ENCODE measurements around the gene OR2A1. TPM values are rescaled to one million over a fixed set of nuclear protein-coding genes. Genes with fewer than 3 reads are reported as not detected.
"Not testable (repeated sequence)": the region's sequence is repeated elsewhere in the genome, so short reads cannot be mapped to it uniquely, and the experiment has no call there.

Gene OR2A1
- total RNA-seq (not detected), total RNA-seq (0 reads per million in 2 donors)

GRCh38 chr7:144311872-144312469 is at the start of gene OR2A1:
Gene OR2A1, plus strand, starts transcription at chr7:144312419. Its CDS starts 5,706 bp downstream, at chr7:144318125.
- not testable (repeated sequence) for H3K27ac Mint-ChIP-seq

GRCh38 chr7:144264692-144265091 is 47.5 kb upstream of the OR2A1 start, which contains the start of gene OR2A7:
Gene OR2A7, minus strand, starts transcription at chr7:144264792. Its CDS starts 5,164 bp downstream, at chr7:144259628.
- H3K36me3 Mint-ChIP-seq (ENCODE audit: low read depth); ATAC-seq: not testable (repeated sequence)

More at GRCh38 chr7:144311872-144312469, at the start of gene OR2A1:
- H3K9me3 ChIP-seq (ENCODE audit: control insufficient read depth, low read length, poor library complexity, severe bottlenecking); DNase-seq; H3K36me3 Mint-ChIP-seq (ENCODE audit: low read depth); H3K27me3 Mint-ChIP-seq; H3K4me3 Mint-ChIP-seq; H3K4me1 Mint-ChIP-seq; ATAC-seq: not testable (repeated sequence)

GRCh38 chr7:144269188-144269587 is 43.0 kb upstream of the OR2A1 start, which contains the start of gene CTAGE8:
Gene CTAGE8, minus strand, starts transcription at chr7:144269288. Its CDS starts 38 bp downstream, at chr7:144269250.
- ATAC-seq; H3K27ac Mint-ChIP-seq; DNase-seq; H3K4me1 Mint-ChIP-seq; H3K4me3 Mint-ChIP-seq; H3K27me3 Mint-ChIP-seq; H3K9me3 ChIP-seq (ENCODE audit: control insufficient read depth, low read length, poor library complexity, severe bottlenecking); H3K36me3 Mint-ChIP-seq (ENCODE audit: low read depth): not testable (repeated sequence)

More at GRCh38 chr7:144264692-144265091, 47.5 kb upstream of the OR2A1 start, which contains the start of gene OR2A7:
- H3K9me3 ChIP-seq (ENCODE audit: control insufficient read depth, low read length, poor library complexity, severe bottlenecking); H3K27me3 Mint-ChIP-seq; H3K4me1 Mint-ChIP-seq; H3K4me3 Mint-ChIP-seq; H3K27ac Mint-ChIP-seq; DNase-seq: not testable (repeated sequence)

- DNase-seq; H3K36me3 Mint-ChIP-seq (ENCODE audit: low read depth); H3K27ac Mint-ChIP-seq; ATAC-seq; H3K27me3 Mint-ChIP-seq; H3K4me3 Mint-ChIP-seq; H3K9me3 ChIP-seq (ENCODE audit: control insufficient read depth, low read length, poor library complexity, severe bottlenecking); H3K4me1 Mint-ChIP-seq: not testable (repeated sequence)
Measured at GRCh38 chr7:144275281-144275680, 36.9 kb upstream of the OR2A1 start.

GRCh38 chr7:144280010-144280409 is 32.2 kb upstream of the OR2A1 start:
- H3K27ac Mint-ChIP-seq; DNase-seq; H3K36me3 Mint-ChIP-seq (ENCODE audit: low read depth); H3K4me3 Mint-ChIP-seq; ATAC-seq; H3K27me3 Mint-ChIP-seq; H3K4me1 Mint-ChIP-seq; H3K9me3 ChIP-seq (ENCODE audit: control insufficient read depth, low read length, poor library complexity, severe bottlenecking): not testable (repeated sequence)

GRCh38 chr7:144281981-144282380 is 30.2 kb upstream of the OR2A1 start:
- H3K27me3 Mint-ChIP-seq, H3K4me1 Mint-ChIP-seq: not testable (repeated sequence)

GRCh38 chr7:144282490-144282889 is 29.7 kb upstream of the OR2A1 start:
- H3K4me1 Mint-ChIP-seq; ATAC-seq; H3K4me3 Mint-ChIP-seq; DNase-seq; H3K27ac Mint-ChIP-seq; H3K36me3 Mint-ChIP-seq (ENCODE audit: low read depth); H3K9me3 ChIP-seq (ENCODE audit: control insufficient read depth, low read length, poor library complexity, severe bottlenecking); H3K27me3 Mint-ChIP-seq: not testable (repeated sequence)

More at GRCh38 chr7:144281981-144282380, 30.2 kb upstream of the OR2A1 start:
- H3K36me3 Mint-ChIP-seq (ENCODE audit: low read depth); H3K4me3 Mint-ChIP-seq; ATAC-seq; DNase-seq; H3K9me3 ChIP-seq (ENCODE audit: control insufficient read depth, low read length, poor library complexity, severe bottlenecking); H3K27ac Mint-ChIP-seq: not testable (repeated sequence)

GRCh38 chr7:144283716-144284115 is 28.5 kb upstream of the OR2A1 start:
- not testable (repeated sequence) for H3K4me1 Mint-ChIP-seq; DNase-seq; H3K27ac Mint-ChIP-seq; H3K36me3 Mint-ChIP-seq (ENCODE audit: low read depth); ATAC-seq; H3K4me3 Mint-ChIP-seq; H3K9me3 ChIP-seq (ENCODE audit: control insufficient read depth, low read length, poor library complexity, severe bottlenecking); H3K27me3 Mint-ChIP-seq

- H3K4me3 Mint-ChIP-seq; H3K27me3 Mint-ChIP-seq; DNase-seq; H3K27ac Mint-ChIP-seq; H3K4me1 Mint-ChIP-seq; H3K9me3 ChIP-seq (ENCODE audit: control insufficient read depth, low read length, poor library complexity, severe bottlenecking); H3K36me3 Mint-ChIP-seq (ENCODE audit: low read depth): not testable (repeated sequence)
- peak; percentile 38 for ATAC-seq
Measured at GRCh38 chr7:144287171-144287784, 24.9 kb upstream of the OR2A1 start.

- H3K36me3 Mint-ChIP-seq (ENCODE audit: low read depth); H3K27ac Mint-ChIP-seq; H3K27me3 Mint-ChIP-seq; ATAC-seq; H3K9me3 ChIP-seq (ENCODE audit: control insufficient read depth, low read length, poor library complexity, severe bottlenecking); DNase-seq; H3K4me3 Mint-ChIP-seq; H3K4me1 Mint-ChIP-seq: not testable (repeated sequence)
Measured at GRCh38 chr7:144291607-144292006, 20.6 kb upstream of the OR2A1 start.

GRCh38 chr7:144292384-144293161 is 19.6 kb upstream of the OR2A1 start:
- not testable (repeated sequence) for DNase-seq; ATAC-seq; H3K27ac Mint-ChIP-seq; H3K9me3 ChIP-seq (ENCODE audit: control insufficient read depth, low read length, poor library complexity, severe bottlenecking); H3K27me3 Mint-ChIP-seq; H3K36me3 Mint-ChIP-seq (ENCODE audit: low read depth); H3K4me1 Mint-ChIP-seq; H3K4me3 Mint-ChIP-seq

GRCh38 chr7:144293794-144294499 is 18.3 kb upstream of the OR2A1 start:
- H3K36me3 Mint-ChIP-seq (ENCODE audit: low read depth); H3K27ac Mint-ChIP-seq; H3K4me1 Mint-ChIP-seq; H3K27me3 Mint-ChIP-seq; H3K4me3 Mint-ChIP-seq; DNase-seq; H3K9me3 ChIP-seq (ENCODE audit: control insufficient read depth, low read length, poor library complexity, severe bottlenecking): not testable (repeated sequence)
- ATAC-seq: peak; percentile 85

Data from T-helper 17 cell (primary cell).